ENCODE results near the gene GPN2. TPM values are rescaled to one million over a fixed set of nuclear protein-coding genes. Genes with fewer than 3 reads are reported as not detected.

The GPN2 gene
- total RNA-seq, result 47.3 TPM

GRCh38 chr1:26889551-26890466, at the start of gene GPN2:
Gene GPN2 (minus strand): TSS chr1:26890283. CDS start chr1:26890096, 187 bp downstream.
- peak; percentile 81 for DNase-seq (ENCODE audit: low spot score)

- no peak for DNase-seq (ENCODE audit: low spot score)
Measured at GRCh38 chr1:26938659-26939025, 48.6 kb upstream of the GPN2 start.

- no peak for DNase-seq (ENCODE audit: low spot score)
Measured at GRCh38 chr1:26938004-26938658, 48.0 kb upstream of the GPN2 start.

GRCh38 chr1:26936823-26937222, 46.7 kb upstream of the GPN2 start:
- DNase-seq (ENCODE audit: low spot score), result no peak

- DNase-seq (ENCODE audit: low spot score), result no peak
Measured at GRCh38 chr1:26932531-26932930, 42.4 kb upstream of the GPN2 start.

- DNase-seq (ENCODE audit: low spot score), result no peak
Measured at GRCh38 chr1:26923711-26924110, 33.6 kb upstream of the GPN2 start.

- DNase-seq (ENCODE audit: low spot score), result no peak
Measured at GRCh38 chr1:26922901-26923300, 32.8 kb upstream of the GPN2 start.

- no peak for DNase-seq (ENCODE audit: low spot score)
Measured at GRCh38 chr1:26922431-26922729, 32.3 kb upstream of the GPN2 start.

GRCh38 chr1:26921540-26922430, 31.7 kb upstream of the GPN2 start, which contains the start of gene NUDC:
Gene NUDC (plus strand): TSS chr1:26921743. CDS start chr1:26921849, 106 bp downstream.
- DNase-seq (ENCODE audit: low spot score), result peak; percentile 96

- DNase-seq (ENCODE audit: low spot score), result no peak
Measured at GRCh38 chr1:26921126-26921539, 31.1 kb upstream of the GPN2 start.

- no peak for DNase-seq (ENCODE audit: low spot score)
Measured at GRCh38 chr1:26915204-26915842, 25.2 kb upstream of the GPN2 start.

GRCh38 chr1:26913754-26914619, 23.9 kb upstream of the GPN2 start, which contains the start of gene NR0B2:
Gene NR0B2 (minus strand): TSS chr1:26913975. CDS start chr1:26913940, 35 bp downstream.
- no peak for DNase-seq (ENCODE audit: low spot score)

- DNase-seq (ENCODE audit: low spot score), result no peak
Measured at GRCh38 chr1:26913389-26913753, 23.3 kb upstream of the GPN2 start.

GRCh38 chr1:26912147-26912490, 22.0 kb upstream of the GPN2 start:
- no peak for DNase-seq (ENCODE audit: low spot score)

GRCh38 chr1:26911399-26912146, 21.5 kb upstream of the GPN2 start:
- DNase-seq (ENCODE audit: low spot score), result no peak

GRCh38 chr1:26910343-26911160, 20.5 kb upstream of the GPN2 start:
- no peak for DNase-seq (ENCODE audit: low spot score)

GRCh38 chr1:26909951-26910342, 19.9 kb upstream of the GPN2 start:
- no peak for DNase-seq (ENCODE audit: low spot score)

GRCh38 chr1:26907071-26907917, 17.2 kb upstream of the GPN2 start:
- no peak for DNase-seq (ENCODE audit: low spot score)

Measured in ureter (tissue), 1 donor.